DMS79 treated with DMSO at 0.1 percent for 48 hours (cell line): ENCODE measurements around the gene NPDC1.
"Not testable (repeated sequence)": the region's sequence is repeated elsewhere in the genome, so short reads cannot be mapped to it uniquely, and the experiment has no call there.

ENCODE experiments used
- DNase-seq: peaks from one replicate; lab custom pipeline; 2025; lab: John Stamatoyannopoulos, UW

NPDC1 gene

GRCh38 chr9:137075275-137075775 is 29.3 kb upstream of the NPDC1 start:
- DNase-seq = no peak

GRCh38 chr9:137074657-137075274 is 28.8 kb upstream of the NPDC1 start:
- DNase-seq = no peak

DNA sequence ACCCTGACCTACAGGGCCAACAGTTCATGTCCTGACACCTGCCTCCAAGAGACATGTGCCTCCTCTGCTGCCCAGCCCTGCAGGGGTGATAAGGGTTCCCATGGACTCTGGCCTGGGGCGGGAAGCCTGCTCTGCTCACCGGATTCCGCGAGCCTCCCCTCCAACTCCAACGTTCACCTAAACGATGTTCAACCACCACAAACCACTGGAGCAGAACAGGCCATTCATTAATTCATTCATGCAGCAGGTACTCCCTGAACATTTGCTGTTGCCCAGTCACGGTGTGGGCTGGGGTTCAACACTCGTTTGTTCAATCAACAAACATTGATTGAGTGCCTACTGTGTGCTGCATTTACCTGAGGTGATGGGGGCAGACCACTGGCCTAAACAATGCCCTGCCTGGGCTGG is 28.0 kb upstream of the NPDC1 start:
- no peak for DNase-seq

GRCh38 chr9:137071282-137071681 is 25.3 kb upstream of the NPDC1 start:
- DNase-seq = no peak

DNA sequence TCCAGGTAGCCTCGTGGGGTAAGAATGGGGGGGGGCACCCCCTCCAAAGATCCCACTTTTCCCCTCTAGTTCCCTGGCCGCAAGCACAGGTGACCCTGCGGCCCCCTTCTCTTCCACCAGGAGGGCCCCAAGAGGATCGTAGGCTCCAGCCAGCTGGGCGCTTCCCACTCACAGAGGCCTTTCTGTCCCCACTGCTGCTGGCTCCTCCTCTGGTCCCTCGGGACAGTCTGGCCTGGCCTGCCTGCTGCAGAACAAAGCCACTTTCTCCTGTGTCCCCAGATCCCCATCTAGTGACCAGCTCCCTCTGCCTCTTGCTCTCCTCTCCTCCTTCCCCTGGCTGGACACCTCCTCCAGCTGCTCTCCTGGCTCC is 24.9 kb upstream of the NPDC1 start:
- no peak for DNase-seq

- peak; percentile 93 for DNase-seq
Measured at GRCh38 chr9:137070201-137070905, 24.4 kb upstream of the NPDC1 start, which contains the start of gene SAPCD2. TSS of gene SAPCD2 (minus strand) at chr9:137070557. CDS start at chr9:137070460, 97 bp downstream.

DNA sequence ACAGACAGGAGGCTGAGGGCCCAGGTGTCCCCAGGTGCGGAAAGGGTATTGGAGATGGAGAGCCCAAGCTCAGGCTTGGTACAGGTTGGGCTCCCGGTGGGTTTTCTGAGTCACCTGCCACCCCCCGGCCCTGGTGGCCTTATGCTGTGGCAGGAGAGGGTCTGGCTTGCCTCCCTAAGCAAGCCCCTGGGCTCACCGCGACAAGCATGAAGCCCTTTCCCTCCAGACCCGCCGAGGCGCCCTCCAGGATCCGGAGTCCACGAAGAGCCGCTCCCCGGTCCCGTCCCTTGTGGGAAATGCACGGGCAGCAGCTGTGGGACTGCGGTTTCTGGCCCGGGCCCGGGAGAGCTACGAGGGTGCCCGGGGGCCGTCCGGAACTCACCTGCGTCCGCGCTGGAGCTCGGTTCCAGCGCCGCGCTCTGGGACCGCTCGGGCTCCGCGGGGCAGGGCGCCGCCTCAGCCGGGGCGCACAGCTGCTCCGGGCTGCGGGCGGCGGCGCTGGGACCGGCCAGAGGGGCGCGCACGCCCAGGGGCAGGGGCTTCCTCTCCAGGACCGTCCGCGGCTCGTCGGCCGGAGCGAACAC is 23.6 kb upstream of the NPDC1 start:
- DNase-seq = no peak

GRCh38 chr9:137068539-137069507 is 22.8 kb upstream of the NPDC1 start:
- no peak for DNase-seq

GRCh38 chr9:137067860-137068538 is 22.0 kb upstream of the NPDC1 start:
- peak; percentile 72 for DNase-seq

DNA sequence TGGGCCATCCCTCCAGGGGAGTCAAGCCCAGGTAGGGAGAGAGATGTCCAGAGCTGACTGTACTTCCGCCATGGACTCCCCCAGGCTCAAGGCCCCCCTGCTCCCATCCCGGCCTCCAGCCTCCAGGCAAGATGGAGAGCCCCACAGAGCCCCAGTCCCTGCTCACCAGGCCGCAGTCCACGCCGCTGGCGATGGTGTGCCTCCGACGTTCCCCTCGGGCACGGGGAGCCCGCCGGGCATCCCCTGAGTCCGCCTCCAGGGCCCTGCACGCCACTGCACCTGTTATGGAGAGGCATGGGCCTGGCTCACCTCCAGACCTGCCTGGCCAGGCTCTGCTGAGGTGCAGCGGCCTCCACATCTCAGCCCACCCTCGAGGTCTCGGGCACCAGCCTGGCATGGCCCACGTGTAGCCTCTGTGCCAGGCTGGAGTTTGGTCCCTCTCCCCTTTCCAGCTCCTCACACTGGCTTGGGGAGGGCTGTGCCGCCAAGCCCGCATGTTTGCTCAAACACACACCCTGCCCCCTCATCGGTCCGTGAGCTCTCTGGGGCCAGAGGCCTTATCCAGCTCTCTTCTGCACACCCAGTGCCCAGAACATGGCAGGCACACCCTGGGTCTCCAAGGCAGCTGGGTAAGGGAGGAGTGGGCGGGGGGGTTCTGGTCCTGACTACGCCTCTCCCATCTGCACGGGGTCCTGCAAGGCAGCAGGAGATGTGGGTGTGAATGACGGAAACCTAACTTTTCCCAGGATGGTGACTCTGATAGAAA is 20.3 kb upstream of the NPDC1 start:
- DNase-seq = no peak

GRCh38 chr9:137065336-137065967 is 19.5 kb upstream of the NPDC1 start:
- no peak for DNase-seq

- no peak for DNase-seq
Measured at GRCh38 chr9:137064880-137065164, 18.8 kb upstream of the NPDC1 start.

- DNase-seq = no peak
Measured at GRCh38 chr9:137064027-137064879, 18.3 kb upstream of the NPDC1 start.

DNA sequence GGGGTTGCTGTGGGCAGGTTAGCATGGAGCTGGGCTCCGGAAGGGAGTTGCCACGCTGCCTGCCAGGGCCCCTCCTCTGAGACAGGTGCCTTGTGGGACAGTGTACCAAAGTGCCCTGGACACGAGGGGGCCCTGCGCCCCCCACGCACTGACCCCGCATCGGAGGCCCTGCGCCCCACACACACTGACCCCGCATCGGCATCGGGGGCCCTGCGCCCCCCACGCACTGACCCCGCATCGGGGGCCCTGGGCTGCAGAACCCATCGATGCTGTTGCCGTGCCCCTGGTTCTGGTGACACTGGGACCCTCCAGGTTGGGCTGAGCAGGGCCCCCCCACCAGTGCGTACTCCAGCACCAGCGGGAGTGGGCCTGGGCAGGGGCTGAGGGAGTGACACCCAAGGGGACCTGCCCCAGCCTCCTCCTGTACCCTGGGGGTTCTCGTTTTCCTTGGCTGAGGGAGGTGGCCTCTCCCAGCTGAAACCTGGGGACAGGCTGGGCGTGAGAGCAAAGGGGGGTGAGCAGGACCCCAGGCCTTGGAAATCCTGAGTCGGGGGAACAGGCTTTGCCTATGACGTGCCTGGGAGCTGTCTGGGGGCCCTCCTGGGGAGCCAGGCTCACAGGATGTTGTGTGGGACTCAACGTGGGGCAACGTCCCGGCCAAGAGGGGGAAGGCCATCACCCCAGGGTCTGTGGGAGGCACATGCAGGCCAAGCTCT is 17.5 kb upstream of the NPDC1 start:
- DNase-seq = no peak

GRCh38 chr9:137062798-137063197 is 16.8 kb upstream of the NPDC1 start:
- not testable (repeated sequence) for DNase-seq

- no peak for DNase-seq
Measured at GRCh38 chr9:137062384-137062783, 16.4 kb upstream of the NPDC1 start.

GRCh38 chr9:137058521-137059234 is 12.7 kb upstream of the NPDC1 start:
- DNase-seq = no peak

- peak; percentile 65 for DNase-seq
Measured at GRCh38 chr9:137057545-137057944, 11.6 kb upstream of the NPDC1 start.
